H9 (cell line): ENCODE measurements around the gene MCAT. TPM values are rescaled to one million over a fixed set of nuclear protein-coding genes. Genes with fewer than 3 reads are reported as not detected.

ENCODE experiments used
- DNase-seq: peaks from one replicate; pipeline ENCODE4 v3.0.0-alpha.2; 2017
- H2AFZ ChIP-seq: one replicate; pipeline ENCODE4 v1.6.1; 2013; ENCODE audit warnings: mild to moderate bottlenecking, low read length, control low read depth, moderate library complexity
- H2AK5ac ChIP-seq: 2 replicates; pipeline ENCODE4 v1.6.1; 2013; ENCODE audit warnings: low read length, control low read depth, mixed read lengths; ENCODE audit not compliant: insufficient read length
- H2BK120ac ChIP-seq: one replicate; pipeline ENCODE4 v1.6.1; 2013; ENCODE audit warnings: low read depth, mild to moderate bottlenecking, low read length, control low read depth, inconsistent platforms; ENCODE audit not compliant: poor library complexity, severe bottlenecking
- H2BK12ac ChIP-seq: 2 replicates; pipeline ENCODE4 v1.6.1; 2013; ENCODE audit warnings: low read length, control low read depth, mixed read lengths, low read depth; ENCODE audit not compliant: insufficient read length
- H2BK15ac ChIP-seq: 2 replicates; pipeline ENCODE4 v1.6.1; 2013; ENCODE audit warnings: low read depth, low read length, control low read depth
- H2BK20ac ChIP-seq: one replicate; pipeline ENCODE4 v1.6.1; 2013; ENCODE audit warnings: low read depth, mild to moderate bottlenecking, low read length, control low read depth, inconsistent platforms; ENCODE audit not compliant: poor library complexity, severe bottlenecking
- H2BK5ac ChIP-seq: 2 replicates; pipeline ENCODE4 v1.6.1; 2013; ENCODE audit warnings: low read length, control low read depth, mixed read lengths; ENCODE audit not compliant: insufficient read length
- H3K14ac ChIP-seq: 2 replicates; pipeline ENCODE4 v1.6.1; 2013; ENCODE audit warnings: low read length, control low read depth; ENCODE audit not compliant: insufficient read depth
- H3K18ac ChIP-seq: 2 replicates; pipeline ENCODE4 v1.6.1; 2013; ENCODE audit warnings: low read depth, mild to moderate bottlenecking, mixed read lengths, low read length, control low read depth; ENCODE audit not compliant: insufficient read length
- H3K23ac ChIP-seq: 2 replicates; pipeline ENCODE4 v1.6.1; 2013; ENCODE audit warnings: low read length, control low read depth, mixed read lengths, low read depth; ENCODE audit not compliant: insufficient read length
- H3K23me2 ChIP-seq: 2 replicates; pipeline ENCODE4 v1.6.1; 2013; ENCODE audit warnings: low read depth, mild to moderate bottlenecking, mixed read lengths, low read length, control low read depth; ENCODE audit not compliant: insufficient read length, poor library complexity, severe bottlenecking
- H3K27ac ChIP-seq: 2 replicates; pipeline ENCODE4 v1.5.1; 2013; ENCODE audit warnings: low read length, control low read depth, mixed read lengths, low read depth; ENCODE audit not compliant: insufficient read length
- H3K27me3 ChIP-seq: 2 replicates; pipeline ENCODE4 v1.6.1; 2013; ENCODE audit warnings: low read length, control low read depth, inconsistent platforms; ENCODE audit not compliant: insufficient read depth
- H3K4ac ChIP-seq: 2 replicates; pipeline ENCODE4 v1.6.1; 2013; ENCODE audit warnings: low read depth, mild to moderate bottlenecking, control low read depth, inconsistent platforms, low read length, moderate library complexity
- H3K4me1 ChIP-seq: 2 replicates; pipeline ENCODE4 v1.6.1; 2013; ENCODE audit warnings: low read length, control low read depth, inconsistent platforms; ENCODE audit not compliant: insufficient read depth
- H3K4me2 ChIP-seq: 2 replicates; pipeline ENCODE4 v1.6.1; 2013; ENCODE audit warnings: low read length, control low read depth, mixed read lengths; ENCODE audit not compliant: insufficient read length, insufficient read depth
- H3K56ac ChIP-seq: 2 replicates; pipeline ENCODE4 v1.6.1; 2013; ENCODE audit warnings: low read depth, mild to moderate bottlenecking, mixed read lengths, low read length, control low read depth; ENCODE audit not compliant: insufficient read length
- H3K79me1 ChIP-seq: 2 replicates; pipeline ENCODE4 v1.6.1; 2013; ENCODE audit warnings: low read depth, mild to moderate bottlenecking, moderate library complexity, low read length, control low read depth, inconsistent platforms; ENCODE audit not compliant: insufficient read depth, poor library complexity, severe bottlenecking
- H3K79me2 ChIP-seq: 2 replicates; pipeline ENCODE4 v1.6.1; 2013; ENCODE audit warnings: low read length, control low read depth, inconsistent platforms; ENCODE audit not compliant: insufficient read depth
- H3K9ac ChIP-seq: 2 replicates; pipeline ENCODE4 v1.6.1; 2013; ENCODE audit warnings: low read length, control low read depth, mixed read lengths; ENCODE audit not compliant: insufficient read length; ENCODE audit errors: extremely low read depth
- H3K9me3 ChIP-seq: one replicate; pipeline ENCODE4 v1.6.1; 2013; ENCODE audit warnings: low read depth, low read length, inconsistent platforms; ENCODE audit not compliant: control insufficient read depth
- H3T11ph ChIP-seq: one replicate; pipeline ENCODE4 v1.6.1; 2013; ENCODE audit warnings: mild to moderate bottlenecking, low read length, control low read depth, inconsistent platforms
- H4K20me1 ChIP-seq: one replicate; pipeline ENCODE4 v1.6.1; 2013; ENCODE audit not compliant: control insufficient read depth, insufficient read length, insufficient read depth
- H4K5ac ChIP-seq: 2 replicates; pipeline ENCODE4 v1.6.1; 2013; ENCODE audit warnings: low read depth, mild to moderate bottlenecking, mixed read lengths, low read length, control low read depth; ENCODE audit not compliant: insufficient read length
- H4K8ac ChIP-seq: replicated peaks from 2 replicates; pipeline ENCODE4 v1.6.1; 2013; ENCODE audit warnings: low read length, control low read depth, mixed read lengths, low read depth; ENCODE audit not compliant: insufficient read length
- H4K91ac ChIP-seq: 2 replicates; pipeline ENCODE4 v1.6.1; 2013; ENCODE audit warnings: low read depth, mild to moderate bottlenecking, moderate library complexity, mixed read lengths, low read length, control low read depth; ENCODE audit not compliant: insufficient read length
- H3K27ac Mint-ChIP-seq, 3 experiments: 2 replicates in 2 of 3; 3 replicates in 1 of 3; pipeline ENCODE4 v1.8.0; 2020 to 2021; ENCODE audit warnings: mixed read lengths in 3 of 3, mild to moderate bottlenecking in 1 of 3, moderate library complexity in 1 of 3
- H3K27me3 Mint-ChIP-seq: 2 replicates; pipeline ENCODE4 v1.8.0; 2021; ENCODE audit warnings: low read depth, mild to moderate bottlenecking, moderate library complexity, mixed read lengths
- H3K36me3 Mint-ChIP-seq, 3 experiments: 2 replicates in 2 of 3; 3 replicates in 1 of 3; pipeline ENCODE4 v1.8.0; 2020 to 2021; ENCODE audit warnings: low read depth in 3 of 3, mixed read lengths in 3 of 3; ENCODE audit not compliant: insufficient read depth in 1 of 3
- H3K4me1 Mint-ChIP-seq, 2 experiments: 2 replicates each; pipeline ENCODE4 v1.8.0; 2020; ENCODE audit warnings: mixed read lengths in 2 of 2
- H3K4me3 Mint-ChIP-seq, 2 experiments: 2 replicates in 1 of 2; 3 replicates in 1 of 2; pipeline ENCODE4 v1.8.0; 2020 to 2021; ENCODE audit warnings: mild to moderate bottlenecking in 2 of 2, mixed read lengths in 2 of 2, moderate library complexity in 1 of 2
- H3K9me3 Mint-ChIP-seq, 2 experiments: 2 replicates in 1 of 2; 3 replicates in 1 of 2; pipeline ENCODE4 v1.8.0; 2020; ENCODE audit warnings: mild to moderate bottlenecking in 2 of 2, mixed read lengths in 2 of 2, moderate library complexity in 1 of 2
- WGBS: extraction: QIAGEN DNeasy Blood & Tissue Kit; methylation state at CpG from one replicate; pipeline ENCODE4 v1.1.7; 2013; ENCODE audit warnings: missing lambda C conversion rate, low lambda C conversion rate, mixed read lengths; ENCODE audit not compliant: insufficient read length; ENCODE audit errors: extremely low coverage; 5-methylcytosine and 5-hydroxymethylcytosine counted together
- total RNA-seq: library from RNA; stranded (reverse); gene quantifications from 2 replicates; pipeline ENCODE4 v1.2.1, GENCODE V29; 2021
- TF ChIP-seq, protein P1 (sequence below): fragments of 200-600 bp; sonication (generic); conservative IDR thresholded peaks from 3 replicates; pipeline ENCODE4 v1.8.0; 2021; ENCODE audit warnings: antibody characterized with exemption, mild to moderate bottlenecking

MCAT gene
- total RNA-seq, 1 experiment from 2014 or later: 20.3 TPM

DNA sequence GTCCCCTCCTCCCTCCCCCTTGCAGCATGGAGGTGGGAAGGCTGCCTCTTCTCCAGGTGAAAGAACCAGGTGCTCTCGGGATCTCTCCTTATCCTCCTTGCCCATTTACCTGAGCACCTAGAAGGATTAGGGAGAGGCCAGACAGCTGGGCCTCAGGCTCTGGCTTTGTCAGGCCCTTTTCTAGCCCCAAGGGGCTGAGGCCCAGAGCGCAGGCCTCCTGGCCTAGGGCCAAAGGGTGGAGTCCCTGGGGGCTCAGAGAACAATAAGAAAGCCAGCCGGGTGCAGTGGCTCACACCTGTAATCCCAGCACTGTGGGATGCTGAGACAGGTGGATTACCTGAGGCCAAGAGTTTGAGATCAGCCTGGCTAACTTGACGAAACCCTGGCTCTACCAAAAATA, 48.6 kb downstream of the MCAT start:
- Histone ChIP-seq H2BK12ac (no peak overlapping the region), H3T11ph (no peak overlapping the region), H3K23me2 (no peaks in the 10 kb centered on the region), H3K27ac (no peak overlapping the region), H2BK15ac (no peak overlapping the region), H3K4ac (no peak overlapping the region), H3K23ac (no peak overlapping the region), H4K20me1 (no peaks in the 10 kb centered on the region), H3K9ac (no peak overlapping the region), H2BK5ac (no peak overlapping the region), H2AK5ac (no peak overlapping the region), H3K9me3 (no peaks in the 10 kb centered on the region), H3K18ac (no peak overlapping the region), H3K79me2 (no peaks in the 10 kb centered on the region), H4K91ac (no peak overlapping the region), H3K14ac (no peak overlapping the region), H4K5ac (no peak overlapping the region), H3K56ac (no peak overlapping the region), H3K4me2 (no peak overlapping the region), H4K8ac (no peak overlapping the region), H2BK20ac (no peak overlapping the region), H2AFZ (no peak overlapping the region), H3K27me3 (no peaks in the 10 kb centered on the region), H3K4me1 (no peaks in the 10 kb centered on the region), H2BK120ac (no peak overlapping the region), H3K79me1 (no peaks in the 10 kb centered on the region)
- DNase-seq: no peak
- peaks cover 2% of the 10 kb centered on the region; the same call in 1 of the 2 replicates for H3K27me3 Mint-ChIP-seq
- peaks cover 13 to 18% of the 10 kb centered on the region in 2 experiments for H3K9me3 Mint-ChIP-seq
- H3K4me3 Mint-ChIP-seq: no peak overlapping the region
- H3K4me1 Mint-ChIP-seq: peaks cover 2 to 21% of the 10 kb centered on the region in 2 experiments; a peak in 3 of 4 replicates
- TF ChIP-seq, protein P1, sequence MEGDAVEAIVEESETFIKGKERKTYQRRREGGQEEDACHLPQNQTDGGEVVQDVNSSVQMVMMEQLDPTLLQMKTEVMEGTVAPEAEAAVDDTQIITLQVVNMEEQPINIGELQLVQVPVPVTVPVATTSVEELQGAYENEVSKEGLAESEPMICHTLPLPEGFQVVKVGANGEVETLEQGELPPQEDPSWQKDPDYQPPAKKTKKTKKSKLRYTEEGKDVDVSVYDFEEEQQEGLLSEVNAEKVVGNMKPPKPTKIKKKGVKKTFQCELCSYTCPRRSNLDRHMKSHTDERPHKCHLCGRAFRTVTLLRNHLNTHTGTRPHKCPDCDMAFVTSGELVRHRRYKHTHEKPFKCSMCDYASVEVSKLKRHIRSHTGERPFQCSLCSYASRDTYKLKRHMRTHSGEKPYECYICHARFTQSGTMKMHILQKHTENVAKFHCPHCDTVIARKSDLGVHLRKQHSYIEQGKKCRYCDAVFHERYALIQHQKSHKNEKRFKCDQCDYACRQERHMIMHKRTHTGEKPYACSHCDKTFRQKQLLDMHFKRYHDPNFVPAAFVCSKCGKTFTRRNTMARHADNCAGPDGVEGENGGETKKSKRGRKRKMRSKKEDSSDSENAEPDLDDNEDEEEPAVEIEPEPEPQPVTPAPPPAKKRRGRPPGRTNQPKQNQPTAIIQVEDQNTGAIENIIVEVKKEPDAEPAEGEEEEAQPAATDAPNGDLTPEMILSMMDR: no peak
- H3K27ac Mint-ChIP-seq: no peak overlapping the region
- no CpG with 5 or more reads among the region's 4 CpGs for WGBS
- H3K36me3 Mint-ChIP-seq: peaks cover 5 to 13% (median 7%) of the 10 kb centered on the region in 3 experiments
